ENCODE measurements around the gene WDR86. TPM values are rescaled to one million over a fixed set of nuclear protein-coding genes. Genes with fewer than 3 reads are reported as not detected.

WDR86 gene
- total RNA-seq, 1 donor from 2014 or later: not detected

GRCh38 chr7:151436446-151437158, 26.8 kb upstream of the WDR86 start:
- no peak for DNase-seq (ENCODE audit: low spot score)
- intact Hi-C loops (cut with micrococcal nuclease): no loop called here
- peaks cover 23% of the 10 kb centered on the region for H3K27me3 Mint-ChIP-seq (ENCODE audit: insufficient read depth)
- H3K9me3 Mint-ChIP-seq: no peaks in the 10 kb centered on the region
- H3K4me3 Mint-ChIP-seq: no peak overlapping the region
- H3K4me1 Mint-ChIP-seq (ENCODE audit: low read depth): peaks cover 14% of the 10 kb centered on the region
- H3K27ac Mint-ChIP-seq: no peak overlapping the region
- H3K36me3 Mint-ChIP-seq (ENCODE audit: low read depth): no peaks in the 10 kb centered on the region

GRCh38 chr7:151435971-151436370, 26.1 kb upstream of the WDR86 start:
- Mint-ChIP-seq H3K4me3 (no peak overlapping the region), H3K36me3 (ENCODE audit: low read depth) (no peaks in the 10 kb centered on the region), H3K27ac (no peak overlapping the region), H3K9me3 (no peaks in the 10 kb centered on the region), H3K4me1 (ENCODE audit: low read depth) (peaks cover 9% of the 10 kb centered on the region), H3K27me3 (ENCODE audit: insufficient read depth) (peaks cover 18% of the 10 kb centered on the region)
- no peak for DNase-seq (ENCODE audit: low spot score)
- intact Hi-C loops (cut with micrococcal nuclease): no loop called here

- intact Hi-C loops (cut with micrococcal nuclease): no loop called here
- DNase-seq (ENCODE audit: low spot score): no peak
- Mint-ChIP-seq H3K27me3 (ENCODE audit: insufficient read depth) (peaks cover 12% of the 10 kb centered on the region), H3K4me3 (no peak overlapping the region), H3K4me1 (ENCODE audit: low read depth) (peaks cover 11% of the 10 kb centered on the region), H3K27ac (no peak overlapping the region), H3K9me3 (no peaks in the 10 kb centered on the region), H3K36me3 (ENCODE audit: low read depth) (no peaks in the 10 kb centered on the region)
Measured at GRCh38 chr7:151435103-151435916, 25.5 kb upstream of the WDR86 start.

GRCh38 chr7:151434549-151434948, 24.7 kb upstream of the WDR86 start:
- no peaks in the 10 kb centered on the region for H3K36me3 Mint-ChIP-seq (ENCODE audit: low read depth)
- intact Hi-C loops (cut with micrococcal nuclease): no loop called here
- no peak for DNase-seq (ENCODE audit: low spot score)
- peaks cover 11% of the 10 kb centered on the region for H3K27me3 Mint-ChIP-seq (ENCODE audit: insufficient read depth)
- H3K9me3 Mint-ChIP-seq: no peaks in the 10 kb centered on the region
- peaks cover 18% of the 10 kb centered on the region for H3K4me1 Mint-ChIP-seq (ENCODE audit: low read depth)
- no peak overlapping the region for H3K27ac Mint-ChIP-seq
- H3K4me3 Mint-ChIP-seq: no peak overlapping the region

- intact Hi-C loops (cut with micrococcal nuclease): loop anchor here (2.0 kb wide), 1 partner anchor 15 kb away; no protein-coding TSS in a partner anchor
- no peaks in the 10 kb centered on the region for H3K36me3 Mint-ChIP-seq (ENCODE audit: low read depth)
- no peak for DNase-seq (ENCODE audit: low spot score)
- H3K27ac Mint-ChIP-seq: no peak overlapping the region
- H3K4me3 Mint-ChIP-seq: no peak overlapping the region
- no peaks in the 10 kb centered on the region for H3K9me3 Mint-ChIP-seq
- peaks cover 24% of the 10 kb centered on the region for H3K4me1 Mint-ChIP-seq (ENCODE audit: low read depth)
- peaks cover 10% of the 10 kb centered on the region for H3K27me3 Mint-ChIP-seq (ENCODE audit: insufficient read depth)
Measured at GRCh38 chr7:151433721-151434400, 24.0 kb upstream of the WDR86 start.

- Mint-ChIP-seq H3K9me3 (no peaks in the 10 kb centered on the region), H3K36me3 (ENCODE audit: low read depth) (no peaks in the 10 kb centered on the region), H3K4me3 (no peak overlapping the region), H3K27me3 (ENCODE audit: insufficient read depth) (peaks cover 9% of the 10 kb centered on the region), H3K4me1 (ENCODE audit: low read depth) (peaks cover 24% of the 10 kb centered on the region), H3K27ac (peak overlapping the region; percentile 71)
- intact Hi-C loops (cut with micrococcal nuclease): loop anchor here (2.0 kb wide), 1 partner anchor 16 kb away; no protein-coding TSS in a partner anchor
- DNase-seq (ENCODE audit: low spot score): peak; percentile 38
Measured at GRCh38 chr7:151432658-151433521, 23.1 kb upstream of the WDR86 start.

- Mint-ChIP-seq H3K9me3 (no peaks in the 10 kb centered on the region), H3K36me3 (ENCODE audit: low read depth) (no peaks in the 10 kb centered on the region), H3K4me3 (no peak overlapping the region), H3K27ac (no peak overlapping the region), H3K27me3 (ENCODE audit: insufficient read depth) (peaks cover 6% of the 10 kb centered on the region), H3K4me1 (ENCODE audit: low read depth) (peaks cover 24% of the 10 kb centered on the region)
- intact Hi-C loops (cut with micrococcal nuclease): loop anchor here (2.0 kb wide), 1 partner anchor 17 kb away; no protein-coding TSS in a partner anchor
- DNase-seq (ENCODE audit: low spot score): no peak
Measured at GRCh38 chr7:151431768-151432311, 22.0 kb upstream of the WDR86 start.

- H3K4me1 Mint-ChIP-seq (ENCODE audit: low read depth): peaks cover 24% of the 10 kb centered on the region
- H3K27me3 Mint-ChIP-seq (ENCODE audit: insufficient read depth): peaks cover 3% of the 10 kb centered on the region
- no peak overlapping the region for H3K27ac Mint-ChIP-seq
Measured at GRCh38 chr7:151431281-151431767, 21.5 kb upstream of the WDR86 start.

GRCh38 chr7:151430391-151431205, 20.8 kb upstream of the WDR86 start:
- no peak overlapping the region for H3K4me3 Mint-ChIP-seq
- no peak overlapping the region for H3K27ac Mint-ChIP-seq
- no peaks in the 10 kb centered on the region for H3K9me3 Mint-ChIP-seq
- peaks cover 3% of the 10 kb centered on the region for H3K27me3 Mint-ChIP-seq (ENCODE audit: insufficient read depth)
- peaks cover 24% of the 10 kb centered on the region for H3K4me1 Mint-ChIP-seq (ENCODE audit: low read depth)
- H3K36me3 Mint-ChIP-seq (ENCODE audit: low read depth): no peaks in the 10 kb centered on the region
- no peak for DNase-seq (ENCODE audit: low spot score)
- intact Hi-C loops (cut with micrococcal nuclease): no loop called here

More at GRCh38 chr7:151431281-151431767, 21.5 kb upstream of the WDR86 start:
- intact Hi-C loops (cut with micrococcal nuclease): no loop called here
- Mint-ChIP-seq H3K9me3 (no peaks in the 10 kb centered on the region), H3K4me3 (no peak overlapping the region), H3K36me3 (ENCODE audit: low read depth) (no peaks in the 10 kb centered on the region)
- DNase-seq (ENCODE audit: low spot score): no peak

- Mint-ChIP-seq H3K27me3 (ENCODE audit: insufficient read depth) (peaks cover 3% of the 10 kb centered on the region), H3K36me3 (ENCODE audit: low read depth) (no peaks in the 10 kb centered on the region), H3K4me1 (ENCODE audit: low read depth) (peaks cover 24% of the 10 kb centered on the region), H3K9me3 (no peaks in the 10 kb centered on the region), H3K27ac (peak overlapping the region; percentile 50), H3K4me3 (peak overlapping the region; percentile 66)
- peak; percentile 60 for DNase-seq (ENCODE audit: low spot score)
- intact Hi-C loops (cut with micrococcal nuclease): loop anchor here (1.0 kb wide), 1 partner anchor 61 kb away; no protein-coding TSS in a partner anchor
Measured at GRCh38 chr7:151429560-151430331, 19.9 kb upstream of the WDR86 start.

GRCh38 chr7:151429237-151429559, 19.4 kb upstream of the WDR86 start:
- intact Hi-C loops (cut with micrococcal nuclease): loop anchor here (1.0 kb wide), 1 partner anchor 61 kb away; no protein-coding TSS in a partner anchor
- peaks cover 3% of the 10 kb centered on the region for H3K27me3 Mint-ChIP-seq (ENCODE audit: insufficient read depth)
- H3K27ac Mint-ChIP-seq: no peak overlapping the region
- H3K36me3 Mint-ChIP-seq (ENCODE audit: low read depth): no peaks in the 10 kb centered on the region
- DNase-seq (ENCODE audit: low spot score): no peak
- H3K4me3 Mint-ChIP-seq: no peak overlapping the region
- peaks cover 24% of the 10 kb centered on the region for H3K4me1 Mint-ChIP-seq (ENCODE audit: low read depth)
- no peaks in the 10 kb centered on the region for H3K9me3 Mint-ChIP-seq

Data from activated T-helper 1 cell treated with anti-CD3 and anti-CD28 coated beads, Interleukin-12 subunit alpha, Interleukin-12 subunit beta, Interleukin-2, Interleukin-4 antibody, amounts not matched to agents 30 ng/mL and 10 ng/mL and 1 ng/mL, durations not matched to agents 14 hours and 24 hours and 36 hours (primary cell).